PC-3 (cell line): ENCODE data around the gene ACKR2.

Experiments
- EZH2 ChIP-seq: fragments of 300-600 bp; sonication (generic); IDR thresholded peaks from one replicate; pipeline ENCODE4 v1.6.1; 2017; ENCODE audit warnings: antibody characterized with exemption, mild to moderate bottlenecking, low read length; ENCODE audit not compliant: unreplicated experiment
- EZH2phosphoT487 ChIP-seq: fragments of 300-600 bp; sonication (generic); IDR thresholded peaks from 2 replicates; pipeline ENCODE4 v1.6.1; 2018; ENCODE audit warnings: mild to moderate bottlenecking, antibody characterized with exemption, low read length, borderline replicate concordance
- TF ChIP-seq, protein P1 (sequence below): fragments of 300-600 bp; sonication (generic); conservative IDR thresholded peaks from 2 replicates; pipeline ENCODE4 v1.5.1; 2017; ENCODE audit warnings: antibody characterized with exemption, low read depth, mild to moderate bottlenecking, low read length

DNA sequence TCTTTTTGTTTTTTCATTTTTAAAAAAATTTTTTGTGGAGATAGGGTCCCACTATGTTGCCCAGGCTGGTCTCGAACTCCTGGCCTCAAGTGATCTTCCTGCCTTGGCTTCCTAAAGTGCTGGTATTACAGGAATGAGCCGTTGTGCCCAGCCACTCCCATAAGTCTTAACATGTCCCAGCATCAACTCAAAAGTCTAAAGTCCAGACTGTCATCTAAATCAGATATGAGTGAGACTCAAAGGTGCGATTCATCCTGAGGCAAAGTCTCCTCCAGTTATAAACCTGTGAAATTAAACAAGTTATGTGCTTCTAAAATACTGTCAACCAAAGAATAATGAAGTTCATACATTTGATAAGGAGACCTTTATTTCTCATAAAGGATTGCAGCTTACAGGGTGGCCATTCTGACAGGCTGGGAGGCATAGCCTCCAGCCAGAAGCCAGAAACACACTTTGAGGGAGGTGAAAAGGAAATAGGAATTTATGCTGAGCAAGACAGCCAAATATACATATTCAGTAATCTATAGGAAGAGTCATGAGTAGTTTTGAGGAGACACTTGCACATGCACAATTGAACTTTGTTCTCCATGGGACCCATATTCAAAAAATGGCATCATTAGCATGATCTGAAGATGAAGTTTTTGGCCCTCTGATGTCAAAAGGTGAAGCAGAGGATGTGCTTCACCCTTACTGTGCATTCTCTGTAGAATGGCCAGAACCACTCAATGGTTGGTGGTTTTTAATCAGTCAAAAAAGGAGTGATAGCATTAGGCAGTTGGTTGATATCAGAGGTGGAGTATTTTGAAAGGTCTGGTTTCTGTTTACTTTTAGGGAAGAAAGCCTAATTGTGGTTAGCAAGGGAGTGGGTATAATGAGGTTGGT lies 85.7 kb downstream of the ACKR2 start:
- TF ChIP-seq, protein P1, sequence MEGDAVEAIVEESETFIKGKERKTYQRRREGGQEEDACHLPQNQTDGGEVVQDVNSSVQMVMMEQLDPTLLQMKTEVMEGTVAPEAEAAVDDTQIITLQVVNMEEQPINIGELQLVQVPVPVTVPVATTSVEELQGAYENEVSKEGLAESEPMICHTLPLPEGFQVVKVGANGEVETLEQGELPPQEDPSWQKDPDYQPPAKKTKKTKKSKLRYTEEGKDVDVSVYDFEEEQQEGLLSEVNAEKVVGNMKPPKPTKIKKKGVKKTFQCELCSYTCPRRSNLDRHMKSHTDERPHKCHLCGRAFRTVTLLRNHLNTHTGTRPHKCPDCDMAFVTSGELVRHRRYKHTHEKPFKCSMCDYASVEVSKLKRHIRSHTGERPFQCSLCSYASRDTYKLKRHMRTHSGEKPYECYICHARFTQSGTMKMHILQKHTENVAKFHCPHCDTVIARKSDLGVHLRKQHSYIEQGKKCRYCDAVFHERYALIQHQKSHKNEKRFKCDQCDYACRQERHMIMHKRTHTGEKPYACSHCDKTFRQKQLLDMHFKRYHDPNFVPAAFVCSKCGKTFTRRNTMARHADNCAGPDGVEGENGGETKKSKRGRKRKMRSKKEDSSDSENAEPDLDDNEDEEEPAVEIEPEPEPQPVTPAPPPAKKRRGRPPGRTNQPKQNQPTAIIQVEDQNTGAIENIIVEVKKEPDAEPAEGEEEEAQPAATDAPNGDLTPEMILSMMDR: no peak
- TF ChIP-seq EZH2 (no peak), EZH2phosphoT487 (no peak)
